Stomach (tissue), 9 donors: Measurements from ENCODE around the gene PLPPR2. TPM values are rescaled to one million over a fixed set of nuclear protein-coding genes. Genes with fewer than 3 reads are reported as not detected.
A peak's percentile ranks its signal among the peaks of the same experiment; 100 is the strongest.

ENCODE experiments used
- DNase-seq, 2 donors: peaks; one replicate each; pipeline versions ENCODE4 v3.0.0 to v3.0.0-alpha.2; 2013 to 2019
- H3K27ac ChIP-seq, 5 donors: fragments of 200-600 bp in 4 of 5; sonication (generic) in 4 of 5; one replicate each; pipeline ENCODE4 v1.5.1; 2013 to 2019; ENCODE audit warnings: mild to moderate bottlenecking in 1 of 5, moderate library complexity in 1 of 5
- H3K27me3 ChIP-seq, 3 donors: fragments of 200-600 bp; sonication (generic); one replicate each; pipeline ENCODE4 v1.5.1; 2017 to 2019; ENCODE audit warnings: mixed run types in 1 of 3
- H3K36me3 ChIP-seq, 4 donors: fragments of 200-600 bp; sonication (generic); 1 replicate in 3 of 4; 2 replicates in 1 of 4; pipeline ENCODE4 v1.5.1; 2016 to 2019
- H3K4me1 ChIP-seq, 4 donors: fragments of 200-600 bp; sonication (generic); one replicate each; pipeline ENCODE4 v1.5.1; 2016 to 2019
- H3K4me3 ChIP-seq, 4 donors: fragments of 200-600 bp; sonication (generic) in 3 of 4; one replicate each; pipeline ENCODE4 v1.5.1; 2016 to 2019; ENCODE audit warnings: mild to moderate bottlenecking in 1 of 4
- H3K9me3 ChIP-seq, 4 donors: fragments of 200-600 bp; sonication (generic); one replicate each; pipeline ENCODE4 v1.5.1; 2016 to 2019
- CTCF ChIP-seq, 7 experiments: fragments of 450-650 bp in 4 of 7; fragments of 200-600 bp in 3 of 7; sonication (generic) in 3 of 7; IDR thresholded peaks; one replicate each; pipeline ENCODE4 v1.5.1; 2016 to 2019; ENCODE audit warnings: antibody characterized with exemption in 7 of 7, control low read depth in 2 of 7, mild to moderate bottlenecking in 1 of 7
- EP300 ChIP-seq: sonication (generic); formaldehyde crosslinking; IDR thresholded peaks from one replicate; pipeline ENCODE4 v1.6.1; 2017; ENCODE audit warnings: antibody characterized with exemption
- POLR2A ChIP-seq, 4 donors: fragments of 450-650 bp; IDR thresholded peaks; one replicate each; pipeline ENCODE4 v1.6.1; 2016; ENCODE audit warnings: antibody characterized with exemption in 4 of 4, control low read depth in 2 of 4, mild to moderate bottlenecking in 1 of 4, moderate library complexity in 1 of 4
- POLR2AphosphoS5 ChIP-seq, 3 donors: sonication (generic); formaldehyde crosslinking; IDR thresholded peaks; one replicate each; pipeline ENCODE4 v1.6.1; 2016; ENCODE audit warnings: antibody characterized with exemption in 3 of 3
- WGBS, 5 donors: extraction: QIAGEN DNeasy Blood & Tissue Kit in 3 of 5; methylation state at CpG; one replicate each; pipeline versions ENCODE4 v1.1.5 to v1.1.7; 2013 to 2018; 5-methylcytosine and 5-hydroxymethylcytosine counted together
- intact Hi-C: fragments of 100-400 bp; cut with DNase I; formaldehyde crosslinking; loops from one replicate; pipeline ENCODE4 v1.15.1; 2023; ENCODE audit warnings: low total_unique reads
- polyA plus RNA-seq, 3 donors: library from polyadenylated mRNA; stranded (reverse); fragments of 200-250 nt; gene quantifications; one replicate each; pipeline ENCODE4 v1.2.3, GENCODE V29; 2013
- total RNA-seq, 5 donors: library from RNA; depleted of rRNA; stranded (reverse); fragments of >200 nt; gene quantifications; one replicate each; pipeline versions ENCODE4 v1.1.0 to v1.2.3, GENCODE V29; 2014 to 2016
- donor health status: healthy with polysubstance abuse.
- donor health status: Bipolar disorder and iron deficiency.
- donor health status: healthy.

Gene PLPPR2
- total and polyA plus RNA-seq, 8 donors, result 6.1 to 364 (median 9.8) TPM

GRCh38 chr19:11380653-11381537 lies 25.7 kb downstream of the PLPPR2 start:
- H3K27me3 ChIP-seq, result peaks cover 0 to 26% (median 0%) of the 10 kb centered on the region in 3 donors
- 0 to 1% (median 1%) methylated on average over 37 to 54 of the region's 54 CpGs for WGBS, 5 donors
- H3K36me3 ChIP-seq, result peaks cover 0 to 7% (median 0%) of the 10 kb centered on the region in 4 donors
- TF ChIP-seq POLR2AphosphoS5 (IDR thresholded peaks at IDR 0.05) (peak; percentile 75 to 97 (median 97)), CTCF (IDR thresholded peaks at IDR 0.05) (peak in 6 of 7 experiments; percentile 5 to 92 (median 81)), POLR2A (IDR thresholded peaks at IDR 0.05) (peak in 2 of 4 donors; percentile 54 to 61), EP300 (no peak)
- DNase-seq, result peak; percentile 95 to 98
- H3K4me3 ChIP-seq, result peak overlapping the region; percentile 50 to 67 (median 59)
- intact Hi-C loops, result no loop called here
- H3K9me3 ChIP-seq, result no peaks in the 10 kb centered on the region
- peaks cover 48 to 83% (median 73%) of the 10 kb centered on the region in 4 donors for H3K4me1 ChIP-seq
- peak overlapping the region; percentile 76 to 93 (median 84) for H3K27ac ChIP-seq

- peaks cover 32 to 70% (median 54%) of the 10 kb centered on the region in 4 donors for H3K4me1 ChIP-seq
- WGBS, 5 donors, result 1 to 2% (median 1%) methylated on average over 24 to 65 of the region's 65 CpGs
Observed at GRCh38 chr19:11382898-11383705, 27.9 kb downstream of the PLPPR2 start.

GRCh38 chr19:11383706-11384048 lies 28.4 kb downstream of the PLPPR2 start:
- TF ChIP-seq CTCF (IDR thresholded peaks at IDR 0.05) (no peak), EP300 (no peak), POLR2A (IDR thresholded peaks at IDR 0.05) (no peak), POLR2AphosphoS5 (IDR thresholded peaks at IDR 0.05) (no peak)
- H3K4me1 ChIP-seq, result peaks cover 28 to 64% (median 48%) of the 10 kb centered on the region in 4 donors
- peak overlapping the region; percentile 52 to 78 (median 70) for H3K27ac ChIP-seq
- 0 to 7% (median 0%) methylated on average over 4 to 9 of the region's 9 CpGs for WGBS, 5 donors
- H3K9me3 ChIP-seq, result no peaks in the 10 kb centered on the region
- H3K4me3 ChIP-seq, result peak overlapping the region; percentile 40 to 58 (median 43)
- no peak for DNase-seq
- H3K27me3 ChIP-seq, result peaks cover 0 to 26% (median 0%) of the 10 kb centered on the region in 3 donors
- H3K36me3 ChIP-seq, result no peaks in the 10 kb centered on the region
- intact Hi-C loops, result no loop called here

More at GRCh38 chr19:11382898-11383705, 27.9 kb downstream of the PLPPR2 start:
- Histone ChIP-seq H3K4me3 (peak overlapping the region; percentile 40 to 58 (median 43)), H3K9me3 (no peaks in the 10 kb centered on the region), H3K36me3 (peaks cover 0 to 3% (median 0%) of the 10 kb centered on the region in 4 donors), H3K27me3 (peaks cover 0 to 26% (median 0%) of the 10 kb centered on the region in 3 donors), H3K27ac (peak overlapping the region; percentile 52 to 78 (median 70))
- DNase-seq, result peak; percentile 71 to 89
- TF ChIP-seq POLR2A (IDR thresholded peaks at IDR 0.05) (no peak), POLR2AphosphoS5 (IDR thresholded peaks at IDR 0.05) (no peak), CTCF (IDR thresholded peaks at IDR 0.05) (peak in 5 of 7 experiments; percentile 46 to 64 (median 52)), EP300 (no peak)
- intact Hi-C loops, result no loop called here

- TF ChIP-seq CTCF (IDR thresholded peaks at IDR 0.05) (no peak), POLR2AphosphoS5 (IDR thresholded peaks at IDR 0.05) (no peak), EP300 (no peak), POLR2A (IDR thresholded peaks at IDR 0.05) (no peak)
- Histone ChIP-seq H3K9me3 (no peaks in the 10 kb centered on the region), H3K4me3 (no peak overlapping the region), H3K36me3 (no peaks in the 10 kb centered on the region), H3K27me3 (peaks cover 0 to 26% (median 0%) of the 10 kb centered on the region in 3 donors), H3K27ac (peak overlapping the region in 1 of 5 donors; percentile 71), H3K4me1 (peaks cover 28 to 53% (median 44%) of the 10 kb centered on the region in 4 donors)
- 70 to 82% (median 75%) methylated on average over 5 of the region's 5 CpGs for WGBS, 5 donors
- intact Hi-C loops, result no loop called here
- DNase-seq, result no peak
Observed at GRCh38 chr19:11384778-11385129, 29.5 kb downstream of the PLPPR2 start.
